Fibroblast of pulmonary artery (primary cell): ENCODE results near the gene INPP5B.

Experiments used
- DNase-seq: peaks from one replicate; pipeline ENCODE4 v3.0.0-alpha.2; 2010; ENCODE audit warnings: low read depth
- H3K4me3 ChIP-seq: replicated peaks from 2 replicates; pipeline ENCODE4 v1.5.1; 2011; ENCODE audit warnings: low read depth, mild to moderate bottlenecking, control low read depth, low read length, moderate library complexity
- TF ChIP-seq, protein P1 (sequence below): IDR thresholded peaks from 2 replicates; pipeline ENCODE4 v1.5.1; 2011; ENCODE audit warnings: mild to moderate bottlenecking, control low read depth, low read length, inconsistent platforms; ENCODE audit errors: missing control alignments

The INPP5B gene

DNA sequence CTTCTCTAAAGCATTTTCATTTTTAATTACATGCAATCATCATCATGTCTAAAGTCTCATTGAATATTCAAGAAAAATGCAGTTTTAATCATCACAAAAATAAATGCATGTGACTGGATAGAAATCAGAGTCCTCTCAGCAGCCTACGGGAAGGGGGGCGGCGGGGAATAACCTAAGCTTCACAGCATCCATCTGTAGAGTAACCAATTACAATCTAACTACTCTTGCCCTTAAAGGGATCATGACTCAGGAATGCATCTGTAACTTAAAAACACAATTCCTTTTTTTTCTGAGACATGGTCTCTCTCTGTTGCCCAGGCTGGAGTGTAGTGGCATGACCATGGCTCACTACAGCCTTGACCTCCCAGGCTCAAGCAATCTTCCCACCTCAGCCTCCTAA lies 110.1 kb downstream of the INPP5B start:
- H3K4me3 ChIP-seq, result no peak overlapping the region
- no peak for DNase-seq
- TF ChIP-seq, protein P1, sequence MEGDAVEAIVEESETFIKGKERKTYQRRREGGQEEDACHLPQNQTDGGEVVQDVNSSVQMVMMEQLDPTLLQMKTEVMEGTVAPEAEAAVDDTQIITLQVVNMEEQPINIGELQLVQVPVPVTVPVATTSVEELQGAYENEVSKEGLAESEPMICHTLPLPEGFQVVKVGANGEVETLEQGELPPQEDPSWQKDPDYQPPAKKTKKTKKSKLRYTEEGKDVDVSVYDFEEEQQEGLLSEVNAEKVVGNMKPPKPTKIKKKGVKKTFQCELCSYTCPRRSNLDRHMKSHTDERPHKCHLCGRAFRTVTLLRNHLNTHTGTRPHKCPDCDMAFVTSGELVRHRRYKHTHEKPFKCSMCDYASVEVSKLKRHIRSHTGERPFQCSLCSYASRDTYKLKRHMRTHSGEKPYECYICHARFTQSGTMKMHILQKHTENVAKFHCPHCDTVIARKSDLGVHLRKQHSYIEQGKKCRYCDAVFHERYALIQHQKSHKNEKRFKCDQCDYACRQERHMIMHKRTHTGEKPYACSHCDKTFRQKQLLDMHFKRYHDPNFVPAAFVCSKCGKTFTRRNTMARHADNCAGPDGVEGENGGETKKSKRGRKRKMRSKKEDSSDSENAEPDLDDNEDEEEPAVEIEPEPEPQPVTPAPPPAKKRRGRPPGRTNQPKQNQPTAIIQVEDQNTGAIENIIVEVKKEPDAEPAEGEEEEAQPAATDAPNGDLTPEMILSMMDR, result no peak

DNA sequence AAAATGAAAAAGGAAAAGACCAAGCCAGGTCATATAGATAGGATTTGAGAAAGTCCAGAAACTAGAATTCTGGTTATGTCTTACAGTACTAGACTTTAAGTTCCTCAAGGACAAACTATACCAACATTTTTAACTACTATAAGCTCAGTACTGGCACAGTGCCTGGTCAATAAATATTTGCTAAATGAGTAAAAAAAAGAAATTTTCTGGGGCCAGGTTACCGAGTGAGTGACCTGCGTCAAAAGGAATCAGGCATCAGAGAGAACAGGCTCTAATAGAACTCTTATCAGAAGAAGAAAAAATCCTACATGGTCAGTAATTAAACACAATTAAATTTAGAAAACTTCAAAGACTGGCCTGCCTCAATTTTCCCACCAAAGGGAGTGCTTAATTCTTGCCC lies 115.0 kb downstream of the INPP5B start:
- TF ChIP-seq, protein P1, result no peak
- no peak for DNase-seq
- no peak overlapping the region for H3K4me3 ChIP-seq

DNA sequence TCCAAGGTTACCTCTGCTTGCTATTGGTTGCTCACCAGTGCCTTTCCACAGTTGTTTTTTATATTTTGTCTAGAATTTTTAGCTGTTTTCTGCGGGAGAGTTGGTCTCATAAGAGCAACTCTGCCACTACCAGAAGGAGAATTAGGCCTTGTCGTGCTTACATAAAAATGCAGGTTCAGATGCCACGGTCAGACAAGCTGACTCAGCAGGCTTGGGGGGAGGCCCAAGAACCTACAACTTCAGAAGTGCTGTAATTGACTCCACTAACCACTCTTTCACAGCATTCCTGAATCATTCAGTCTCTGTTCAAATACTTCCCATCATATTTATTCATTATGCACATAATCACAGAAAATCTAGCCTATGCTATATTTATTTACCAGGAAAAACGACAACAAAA lies 115.7 kb downstream of the INPP5B start:
- no peak for DNase-seq
- no peak overlapping the region for H3K4me3 ChIP-seq
- TF ChIP-seq, protein P1, result no peak

DNA sequence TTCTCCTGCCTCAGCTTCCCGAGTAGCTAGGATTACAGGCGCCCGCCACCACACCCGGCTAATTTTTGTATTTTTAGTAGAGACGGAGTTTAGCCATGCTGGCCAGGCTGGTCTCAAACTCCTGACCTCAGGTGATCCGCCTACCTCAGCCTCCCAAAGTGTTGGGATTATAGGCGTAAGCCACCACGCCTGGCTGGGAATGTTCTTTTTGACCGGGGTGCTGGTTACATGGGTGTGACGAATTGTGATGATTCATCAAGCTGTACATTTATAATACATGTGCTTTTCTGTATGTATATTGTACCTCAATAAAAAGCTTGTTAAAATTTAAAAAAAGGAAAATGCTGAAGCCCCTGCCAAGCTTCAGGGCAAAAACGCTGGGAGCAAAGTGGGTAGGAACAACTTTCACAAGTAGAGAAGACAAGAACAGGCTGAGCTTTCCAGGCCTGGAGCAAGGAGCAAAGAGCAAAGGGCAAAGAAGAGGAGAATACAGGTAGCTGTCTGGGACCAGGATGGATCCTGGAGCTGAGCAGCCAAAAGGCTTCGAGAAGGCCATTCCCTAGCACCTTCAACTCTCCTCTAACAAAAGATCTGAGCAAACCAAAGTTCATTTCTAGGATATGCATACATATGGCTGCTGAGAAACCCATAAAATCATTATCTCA lies 118.3 kb downstream of the INPP5B start:
- no peak overlapping the region for H3K4me3 ChIP-seq
- no peak for DNase-seq
- TF ChIP-seq, protein P1, result no peak

DNA sequence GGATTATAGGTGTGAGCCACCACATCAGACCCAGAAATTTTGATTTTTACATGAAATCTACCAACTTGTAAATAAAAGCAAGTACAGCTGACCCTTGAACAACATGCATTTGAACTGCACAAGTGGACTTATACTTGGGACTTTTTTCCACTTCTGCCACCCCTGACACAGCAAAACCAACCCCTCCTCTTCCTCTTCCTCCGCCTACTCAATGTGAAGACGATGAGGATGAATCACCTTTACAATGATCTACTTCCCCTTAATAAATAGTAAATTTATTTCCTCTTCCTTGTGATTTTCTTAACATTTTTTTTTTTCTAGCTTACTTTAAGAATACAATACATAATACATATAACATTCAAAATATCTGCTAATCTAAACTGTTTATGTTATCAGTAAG lies 121.3 kb downstream of the INPP5B start:
- no peak for DNase-seq
- TF ChIP-seq, protein P1, result no peak
- no peak overlapping the region for H3K4me3 ChIP-seq

DNA sequence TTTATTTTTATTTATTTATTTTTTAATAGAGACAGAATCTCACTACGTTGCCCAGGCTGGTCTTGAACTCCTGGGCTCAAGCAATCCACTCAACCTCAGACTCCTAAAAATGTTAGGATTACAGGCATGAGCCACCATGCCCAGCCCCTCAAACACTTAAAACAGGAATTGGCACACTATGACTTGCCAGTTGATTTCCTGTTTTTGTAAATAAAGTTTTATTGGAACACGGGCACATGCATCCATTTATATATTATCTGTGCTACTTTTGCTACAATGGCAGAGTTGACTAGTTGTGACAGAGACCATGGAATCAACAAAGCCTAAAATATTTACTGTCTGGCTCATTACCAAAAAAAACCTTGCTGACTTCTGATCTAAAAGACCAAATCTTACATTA lies 122.9 kb downstream of the INPP5B start:
- TF ChIP-seq, protein P1, result no peak
- no peak for DNase-seq
- H3K4me3 ChIP-seq, result no peak overlapping the region
